Measurements from ENCODE around the gene ECD. TPM values are rescaled to one million over a fixed set of nuclear protein-coding genes. Genes with fewer than 3 reads are reported as not detected.
"Not testable (repeated sequence)": the region's sequence is repeated elsewhere in the genome, so short reads cannot be mapped to it uniquely, and the experiment has no call there.

Gene ECD
- total RNA-seq, 1 donor from 2014 or later, result 29.3 TPM

GRCh38 chr10:73159038-73159648, 8.7 kb downstream of the ECD start:
- DNase-seq (ENCODE audit: low read depth, low spot score), result peak; percentile 58
- H3K27ac Mint-ChIP-seq (ENCODE audit: unreplicated experiment), result no peak overlapping the region
- H3K4me3 Mint-ChIP-seq, result peak overlapping the region; percentile 66
- no peaks in the 10 kb centered on the region for H3K9me3 Mint-ChIP-seq
- peaks cover 30% of the 10 kb centered on the region for H3K36me3 Mint-ChIP-seq (ENCODE audit: low read depth)
- peaks cover 4% of the 10 kb centered on the region for H3K4me1 Mint-ChIP-seq
- peak; percentile 92 for TF ChIP-seq CTCF (conservative IDR thresholded peaks at IDR 0.05)
- H3K27me3 Mint-ChIP-seq (ENCODE audit: low read depth), result no peaks in the 10 kb centered on the region

- TF ChIP-seq CTCF (conservative IDR thresholded peaks at IDR 0.05), result no peak
- Mint-ChIP-seq H3K27ac (ENCODE audit: unreplicated experiment) (no peak overlapping the region), H3K9me3 (no peaks in the 10 kb centered on the region), H3K36me3 (ENCODE audit: low read depth) (peaks cover 22% of the 10 kb centered on the region), H3K4me3 (no peak overlapping the region), H3K4me1 (peaks cover 4% of the 10 kb centered on the region), H3K27me3 (ENCODE audit: low read depth) (no peaks in the 10 kb centered on the region)
- DNase-seq (ENCODE audit: low read depth, low spot score), result no peak
Observed at GRCh38 chr10:73156054-73156453, 11.8 kb downstream of the ECD start.

DNA sequence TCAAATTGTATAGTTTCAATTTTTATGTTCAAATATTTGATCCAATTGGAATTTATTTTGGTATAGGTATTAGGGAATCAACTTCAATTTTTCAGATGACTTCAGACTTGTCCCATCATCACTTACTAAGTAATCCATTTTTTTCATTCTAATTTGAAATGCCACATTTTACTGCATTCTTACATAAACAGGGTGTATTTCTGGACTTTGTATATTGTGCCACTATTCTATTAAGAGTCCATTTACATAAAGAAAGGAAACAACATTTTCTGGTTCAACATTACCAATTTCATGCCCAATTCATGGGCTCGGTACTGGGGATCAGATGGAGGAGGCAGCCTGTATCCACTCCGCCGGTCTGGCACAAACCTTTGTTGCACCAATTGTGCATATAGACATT, 15.8 kb downstream of the ECD start:
- Mint-ChIP-seq H3K27ac (ENCODE audit: unreplicated experiment) (no peak overlapping the region), H3K4me1 (no peaks in the 10 kb centered on the region), H3K27me3 (ENCODE audit: low read depth) (no peaks in the 10 kb centered on the region), H3K36me3 (ENCODE audit: low read depth) (peaks cover 26% of the 10 kb centered on the region), H3K9me3 (no peaks in the 10 kb centered on the region), H3K4me3 (no peak overlapping the region)
- DNase-seq (ENCODE audit: low read depth, low spot score), result no peak
- no peak for TF ChIP-seq CTCF (conservative IDR thresholded peaks at IDR 0.05)

DNA sequence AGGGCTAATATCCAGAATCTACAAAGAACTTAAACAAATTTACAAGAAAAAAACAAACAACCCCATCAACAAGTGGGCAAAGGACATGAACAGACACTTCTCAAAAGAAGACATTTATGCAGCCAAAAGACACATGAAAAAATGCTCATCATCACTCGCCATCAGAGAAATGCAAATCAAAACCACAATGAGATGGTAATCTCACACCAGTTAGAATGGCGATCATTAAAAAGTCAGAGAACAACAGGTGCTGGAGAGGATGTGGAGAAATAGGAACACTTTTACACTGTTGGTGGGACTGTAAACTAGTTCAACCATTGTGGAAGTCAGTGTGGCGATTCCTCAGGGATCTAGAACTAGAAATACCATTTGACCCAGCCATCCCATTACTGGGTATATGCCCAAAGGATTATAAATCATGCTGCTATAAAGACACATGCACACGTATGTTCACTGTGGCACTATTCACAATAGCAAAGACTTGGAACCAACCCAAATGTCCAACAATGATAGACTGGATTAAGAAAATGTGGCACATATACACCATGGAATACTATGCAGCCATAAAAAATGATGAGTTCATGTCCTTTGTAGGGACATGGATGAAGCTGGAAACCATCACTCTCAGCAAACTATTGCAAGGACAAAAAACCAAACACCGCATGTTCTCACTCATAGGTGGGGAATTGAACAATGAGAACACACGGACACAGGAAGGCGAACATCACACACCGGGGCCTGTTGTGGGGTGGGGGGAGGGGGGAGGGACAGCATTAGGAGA, 17.0 kb downstream of the ECD start:
- H3K27me3 Mint-ChIP-seq (ENCODE audit: low read depth); DNase-seq (ENCODE audit: low read depth, low spot score); H3K9me3 Mint-ChIP-seq; H3K4me3 Mint-ChIP-seq; H3K4me1 Mint-ChIP-seq; H3K27ac Mint-ChIP-seq (ENCODE audit: unreplicated experiment): not testable (repeated sequence)
- peaks cover 26% of the 10 kb centered on the region for H3K36me3 Mint-ChIP-seq (ENCODE audit: low read depth)

GRCh38 chr10:73141603-73142002, 26.2 kb downstream of the ECD start:
- no peak overlapping the region for H3K27ac Mint-ChIP-seq (ENCODE audit: unreplicated experiment)
- H3K4me3 Mint-ChIP-seq, result no peak overlapping the region
- peaks cover 16% of the 10 kb centered on the region for H3K36me3 Mint-ChIP-seq (ENCODE audit: low read depth)
- no peak for DNase-seq (ENCODE audit: low read depth, low spot score)
- H3K4me1 Mint-ChIP-seq, result no peaks in the 10 kb centered on the region
- TF ChIP-seq CTCF (conservative IDR thresholded peaks at IDR 0.05), result no peak
- no peaks in the 10 kb centered on the region for H3K9me3 Mint-ChIP-seq
- H3K27me3 Mint-ChIP-seq (ENCODE audit: low read depth), result no peaks in the 10 kb centered on the region

DNA sequence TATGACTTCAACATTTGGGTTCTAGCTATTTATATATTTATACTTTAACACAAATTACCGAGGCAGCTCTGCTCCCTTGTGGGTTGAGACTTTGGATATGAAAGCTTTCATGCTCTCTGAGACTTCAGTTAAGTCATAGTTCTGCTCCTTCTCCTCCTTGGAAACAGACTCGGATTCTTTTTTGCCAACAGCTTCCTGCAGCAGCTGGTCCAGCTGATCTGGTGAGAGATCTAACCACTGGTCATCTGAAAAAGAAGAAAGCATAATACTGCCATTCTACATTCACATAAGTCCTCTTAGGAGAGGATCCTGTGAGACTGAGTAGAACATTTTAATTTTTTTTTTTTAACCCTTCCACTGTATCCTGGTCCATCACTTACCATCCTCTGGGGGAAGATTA, 28.6 kb downstream of the ECD start:
- peaks cover 18% of the 10 kb centered on the region for H3K36me3 Mint-ChIP-seq (ENCODE audit: low read depth)
- H3K4me1 Mint-ChIP-seq, result no peaks in the 10 kb centered on the region
- H3K4me3 Mint-ChIP-seq, result no peak overlapping the region
- TF ChIP-seq CTCF (conservative IDR thresholded peaks at IDR 0.05), result no peak
- no peak for DNase-seq (ENCODE audit: low read depth, low spot score)
- H3K27me3 Mint-ChIP-seq (ENCODE audit: low read depth), result no peaks in the 10 kb centered on the region
- H3K27ac Mint-ChIP-seq (ENCODE audit: unreplicated experiment), result no peak overlapping the region
- no peaks in the 10 kb centered on the region for H3K9me3 Mint-ChIP-seq

Measured in neural crest cell (in vitro differentiated cells).